ENCODE measurements around the gene SMCO1. TPM values are rescaled to one million over a fixed set of nuclear protein-coding genes. Genes with fewer than 3 reads are reported as not detected.

The SMCO1 gene
- total and polyA plus RNA-seq, 2 experiments from 2014 or later: not detected

DNA sequence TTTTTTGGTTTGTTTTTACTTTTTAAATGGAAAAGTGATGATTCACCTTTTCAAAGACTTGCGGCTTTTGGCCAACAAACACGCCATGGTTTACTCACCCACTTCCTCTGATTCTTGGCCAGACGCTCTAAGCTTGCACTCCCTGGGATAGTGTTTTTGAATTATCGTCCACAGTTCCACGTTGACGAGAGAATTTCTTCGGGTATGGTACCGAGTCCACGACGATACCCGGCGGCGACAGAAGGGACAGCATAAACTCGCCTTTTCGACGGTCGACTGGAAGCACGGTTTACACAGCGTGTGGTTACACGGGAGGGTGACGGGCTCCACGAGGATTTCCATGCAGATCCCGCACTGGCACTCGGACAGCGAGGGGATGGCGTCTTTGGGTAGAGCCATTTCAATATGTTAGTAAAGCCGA, 12.4 kb downstream of the SMCO1 start:
- Mint-ChIP-seq H3K9me3 (peaks cover 25% of the 10 kb centered on the region), H3K36me3 (ENCODE audit: low read depth) (peaks cover 31% of the 10 kb centered on the region), H3K27me3 (ENCODE audit: insufficient read depth, low read depth, poor library complexity) (peaks cover 8% of the 10 kb centered on the region), H3K4me1 (peaks cover 20% of the 10 kb centered on the region), H3K4me3 (peak overlapping the region; percentile 100), H3K27ac (peak overlapping the region; percentile 98)
- H2AFZ ChIP-seq: peak overlapping the region; percentile 94; the same call in 1 of the 2 replicates
- TF ChIP-seq NANOG (IDR thresholded peaks at IDR 0.05; ENCODE audit: borderline replicate concordance): no peak
- no peak for TF ChIP-seq CREB1 (CRISPR knock-in tag; IDR thresholded peaks at IDR 0.05; ENCODE audit: low read depth)
- no peak for TF ChIP-seq CTCF (conservative IDR thresholded peaks at IDR 0.05; ENCODE audit: low read depth in 2 of 2)
- TF ChIP-seq REST (IDR thresholded peaks at IDR 0.05; ENCODE audit: unreplicated experiment): no peak
- TF ChIP-seq ZNF331 (CRISPR knock-in tag; IDR thresholded peaks at IDR 0.05; ENCODE audit: low read depth): no peak
- no peak for TF ChIP-seq JUNB (IDR thresholded peaks at IDR 0.05; ENCODE audit: unreplicated experiment)
- TF ChIP-seq, protein P1, sequence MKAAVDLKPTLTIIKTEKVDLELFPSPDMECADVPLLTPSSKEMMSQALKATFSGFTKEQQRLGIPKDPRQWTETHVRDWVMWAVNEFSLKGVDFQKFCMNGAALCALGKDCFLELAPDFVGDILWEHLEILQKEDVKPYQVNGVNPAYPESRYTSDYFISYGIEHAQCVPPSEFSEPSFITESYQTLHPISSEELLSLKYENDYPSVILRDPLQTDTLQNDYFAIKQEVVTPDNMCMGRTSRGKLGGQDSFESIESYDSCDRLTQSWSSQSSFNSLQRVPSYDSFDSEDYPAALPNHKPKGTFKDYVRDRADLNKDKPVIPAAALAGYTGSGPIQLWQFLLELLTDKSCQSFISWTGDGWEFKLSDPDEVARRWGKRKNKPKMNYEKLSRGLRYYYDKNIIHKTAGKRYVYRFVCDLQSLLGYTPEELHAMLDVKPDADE (IDR thresholded peaks at IDR 0.05): no peak
- no peak for TF ChIP-seq ZNF114 (CRISPR knock-in tag; IDR thresholded peaks at IDR 0.05)
- TF ChIP-seq STAT1 (IDR thresholded peaks at IDR 0.05; ENCODE audit: unreplicated experiment): no peak
- H3K27ac ChIP-seq (ENCODE audit: low read depth): peak overlapping the region; percentile 99
- ATAC-seq: no peak; the same call in 2 of the 3 replicates
- peaks cover 55% of the 10 kb centered on the region for H3K79me2 ChIP-seq (replicated peaks; ENCODE audit: insufficient read depth)
- DNase-seq (ENCODE audit: low spot score): peak; percentile 11
- no peaks in the 10 kb centered on the region for H3K27me3 ChIP-seq (ENCODE audit: insufficient read depth)
- H3K4me2 ChIP-seq: peak overlapping the region; percentile 87
- H3F3A ChIP-seq (replicated peaks; ENCODE audit: low read depth): peaks cover 15% of the 10 kb centered on the region
- peaks cover 13% of the 10 kb centered on the region for H3K4me1 ChIP-seq (ENCODE audit: insufficient read depth)
- peaks cover 17% of the 10 kb centered on the region for H4K20me1 ChIP-seq (replicated peaks; ENCODE audit: insufficient read depth)
- H3K4me3 ChIP-seq: peak overlapping the region; percentile 100
- no peaks in the 10 kb centered on the region for H3K36me3 ChIP-seq (ENCODE audit: insufficient read depth)
- H3K9me2 ChIP-seq (ENCODE audit: insufficient read depth): no peaks in the 10 kb centered on the region

Measured in GM23338 (cell line).